Heart left ventricle (tissue), 13 donors: ENCODE results near the gene OLIG2.

Source experiments
- POLR2A ChIP-seq, 2 donors: fragments of 450-650 bp; IDR thresholded peaks; one replicate each; pipeline ENCODE4 v1.6.1; 2017; ENCODE audit warnings: antibody characterized with exemption in 2 of 2, mild to moderate bottlenecking in 2 of 2, moderate library complexity in 2 of 2
- TF ChIP-seq, protein P1 (sequence below), 12 donors: fragments of 200-600 bp; sonication (generic) in 4 of 12; IDR thresholded peaks; one replicate each; pipeline versions ENCODE4 v1.5.0 to v1.8.0; 2018 to 2022; ENCODE audit warnings: antibody characterized with exemption in 12 of 12, mild to moderate bottlenecking in 5 of 12
- donor health status: ischemic (EF 13 %, LVEDD 7.1; RV severe dilation, severe dysfunction).
- donor health status: DM: no; HTN: yes; CAD: no.
- donor health status: DM: no; HTN: no; CAD: no.
- donor health status: ischemic (EF 25% LVEDD 6.9; RV normal size, moderate dysfunction).
- donor health status: ischemic (EF 25% LVEDD 5.7; RV mildly dilated, moderate dysfunction).
- donor health status: ischemic (EF 35%, LVEDD 5.7; RV mildly dilated, moderate dysfunction).
- donor health status: nonischemic (EF 11% LVEDD 7.7; RV severe dilation, severe dysfunction).
- donor health status: DM: yes; HTN: yes; CAD: no.
- donor health status: PGD.
- donor health status: ischemic (EF 29% LVEDD 5.4; RV normal size, mild dysfunction).
- donor health status: nonischemic (EF 23%, LVEDD 6.1; RV moderate dilation, normal function).

DNA sequence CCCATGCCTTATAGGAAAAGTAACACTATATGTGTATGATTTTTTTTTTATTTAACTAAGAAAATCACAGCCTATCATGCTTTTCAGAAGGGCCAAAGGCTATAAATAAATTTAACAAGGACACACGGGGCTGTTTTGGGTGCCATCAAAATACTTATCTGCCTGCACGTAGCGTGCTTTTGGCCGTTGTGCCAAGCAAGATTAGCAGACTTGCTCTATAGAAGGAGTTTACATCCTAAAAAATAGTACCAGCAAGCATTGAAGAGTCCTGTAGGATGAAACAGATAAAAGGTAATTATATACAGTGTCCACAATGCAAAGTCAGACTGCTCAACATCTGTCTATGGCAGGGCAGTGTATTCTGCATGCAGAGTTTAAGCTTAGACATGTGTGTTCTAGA lies 47.9 kb downstream of the OLIG2 start:
- TF ChIP-seq, protein P1, sequence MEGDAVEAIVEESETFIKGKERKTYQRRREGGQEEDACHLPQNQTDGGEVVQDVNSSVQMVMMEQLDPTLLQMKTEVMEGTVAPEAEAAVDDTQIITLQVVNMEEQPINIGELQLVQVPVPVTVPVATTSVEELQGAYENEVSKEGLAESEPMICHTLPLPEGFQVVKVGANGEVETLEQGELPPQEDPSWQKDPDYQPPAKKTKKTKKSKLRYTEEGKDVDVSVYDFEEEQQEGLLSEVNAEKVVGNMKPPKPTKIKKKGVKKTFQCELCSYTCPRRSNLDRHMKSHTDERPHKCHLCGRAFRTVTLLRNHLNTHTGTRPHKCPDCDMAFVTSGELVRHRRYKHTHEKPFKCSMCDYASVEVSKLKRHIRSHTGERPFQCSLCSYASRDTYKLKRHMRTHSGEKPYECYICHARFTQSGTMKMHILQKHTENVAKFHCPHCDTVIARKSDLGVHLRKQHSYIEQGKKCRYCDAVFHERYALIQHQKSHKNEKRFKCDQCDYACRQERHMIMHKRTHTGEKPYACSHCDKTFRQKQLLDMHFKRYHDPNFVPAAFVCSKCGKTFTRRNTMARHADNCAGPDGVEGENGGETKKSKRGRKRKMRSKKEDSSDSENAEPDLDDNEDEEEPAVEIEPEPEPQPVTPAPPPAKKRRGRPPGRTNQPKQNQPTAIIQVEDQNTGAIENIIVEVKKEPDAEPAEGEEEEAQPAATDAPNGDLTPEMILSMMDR (IDR thresholded peaks at IDR 0.05), result no peak
- no peak for TF ChIP-seq POLR2A (IDR thresholded peaks at IDR 0.05)
